NCI-H526 treated with DMSO at 0.1 percent for 48 hours (cell line): ENCODE measurements around the gene FGL2.
"Not testable (repeated sequence)": the region's sequence is repeated elsewhere in the genome, so short reads cannot be mapped to it uniquely, and the experiment has no call there.

Experiments used
- DNase-seq: peaks from one replicate; lab custom pipeline; 2025; lab: John Stamatoyannopoulos, UW

FGL2 gene

GRCh38 chr7:77216181-77216845, 16.7 kb upstream of the FGL2 start:
- DNase-seq, result no peak

GRCh38 chr7:77209479-77210139, 10.0 kb upstream of the FGL2 start:
- DNase-seq, result no peak

- DNase-seq, result no peak
Measured at GRCh38 chr7:77208416-77208815, 8.8 kb upstream of the FGL2 start.

- DNase-seq, result no peak
Measured at GRCh38 chr7:77205706-77206105, 6.1 kb upstream of the FGL2 start.

- DNase-seq, result no peak
Measured at GRCh38 chr7:77202481-77202976, 2.9 kb upstream of the FGL2 start.

- DNase-seq, result no peak
Measured at GRCh38 chr7:77200542-77200941, 923 bp upstream of the FGL2 start.

GRCh38 chr7:77197141-77197540, 2.5 kb downstream of the FGL2 start:
- no peak for DNase-seq

GRCh38 chr7:77188731-77189437, 10.7 kb downstream of the FGL2 start:
- DNase-seq, result no peak

- no peak for DNase-seq
Measured at GRCh38 chr7:77185866-77186265, 13.8 kb downstream of the FGL2 start.

GRCh38 chr7:77184990-77185389, 14.6 kb downstream of the FGL2 start:
- DNase-seq, result no peak

GRCh38 chr7:77184463-77184862, 15.2 kb downstream of the FGL2 start:
- no peak for DNase-seq

- DNase-seq, result no peak
Measured at GRCh38 chr7:77182261-77182660, 17.4 kb downstream of the FGL2 start.

- no peak for DNase-seq
Measured at GRCh38 chr7:77181734-77182133, 17.9 kb downstream of the FGL2 start.

- DNase-seq, result no peak
Measured at GRCh38 chr7:77181015-77181595, 18.5 kb downstream of the FGL2 start.

GRCh38 chr7:77178024-77178423, 21.6 kb downstream of the FGL2 start:
- not testable (repeated sequence) for DNase-seq

- DNase-seq, result not testable (repeated sequence)
Measured at GRCh38 chr7:77177321-77177904, 22.2 kb downstream of the FGL2 start.

- DNase-seq, result not testable (repeated sequence)
Measured at GRCh38 chr7:77175274-77175800, 24.3 kb downstream of the FGL2 start.

- DNase-seq, result not testable (repeated sequence)
Measured at GRCh38 chr7:77174418-77174817, 25.2 kb downstream of the FGL2 start.

- DNase-seq, result not testable (repeated sequence)
Measured at GRCh38 chr7:77172437-77173172, 27.0 kb downstream of the FGL2 start.

- not testable (repeated sequence) for DNase-seq
Measured at GRCh38 chr7:77171073-77171472, 28.5 kb downstream of the FGL2 start.

GRCh38 chr7:77157446-77157845, 42.2 kb downstream of the FGL2 start:
- no peak for DNase-seq
